HG03095 (cell line): ENCODE results near the gene RRBP1.

Experiments used
- ATAC-seq: cut with Tn5 transposase; IDR thresholded peaks from one replicate; pipeline ENCODE4 v1.9.1; 2021; ENCODE audit warnings: moderate library complexity; ENCODE audit not compliant: unreplicated experiment

The RRBP1 gene

GRCh38 chr20:17613328-17614175, 68.5 kb downstream of the RRBP1 start:
- ATAC-seq, result no peak

- ATAC-seq, result no peak
Measured at GRCh38 chr20:17612992-17613327, 69.1 kb downstream of the RRBP1 start.

- ATAC-seq, result no peak
Measured at GRCh38 chr20:17612287-17612991, 69.6 kb downstream of the RRBP1 start.

GRCh38 chr20:17611540-17612286, 70.3 kb downstream of the RRBP1 start:
- ATAC-seq, result no peak

- ATAC-seq, result no peak
Measured at GRCh38 chr20:17611290-17611539, 70.8 kb downstream of the RRBP1 start.

GRCh38 chr20:17610566-17611289, 71.3 kb downstream of the RRBP1 start:
- ATAC-seq, result no peak

GRCh38 chr20:17609811-17610377, 72.1 kb downstream of the RRBP1 start:
- ATAC-seq, result no peak

- no peak for ATAC-seq
Measured at GRCh38 chr20:17608701-17609497, 73.1 kb downstream of the RRBP1 start.

GRCh38 chr20:17606001-17606400, 76.0 kb downstream of the RRBP1 start:
- ATAC-seq, result no peak

- ATAC-seq, result no peak
Measured at GRCh38 chr20:17605131-17605660, 76.8 kb downstream of the RRBP1 start.

- ATAC-seq, result no peak
Measured at GRCh38 chr20:17602493-17602892, 79.5 kb downstream of the RRBP1 start.

- no peak for ATAC-seq
Measured at GRCh38 chr20:17601957-17602356, 80.1 kb downstream of the RRBP1 start.

GRCh38 chr20:17598013-17598550, 84.0 kb downstream of the RRBP1 start:
- no peak for ATAC-seq

GRCh38 chr20:17595856-17596255, 86.2 kb downstream of the RRBP1 start:
- no peak for ATAC-seq

- no peak for ATAC-seq
Measured at GRCh38 chr20:17594443-17594842, 87.6 kb downstream of the RRBP1 start.

- no peak for ATAC-seq
Measured at GRCh38 chr20:17593902-17594301, 88.1 kb downstream of the RRBP1 start.

- no peak for ATAC-seq
Measured at GRCh38 chr20:17590245-17590644, 91.8 kb downstream of the RRBP1 start.

- no peak for ATAC-seq
Measured at GRCh38 chr20:17589161-17589834, 92.7 kb downstream of the RRBP1 start.

- no peak for ATAC-seq
Measured at GRCh38 chr20:17587824-17588223, 94.2 kb downstream of the RRBP1 start.
